Upper lobe of left lung (tissue), 6 donors: ENCODE data around the gene FOXP2. TPM values are rescaled to one million over a fixed set of nuclear protein-coding genes. Genes with fewer than 3 reads are reported as not detected.

Experiments
- ATAC-seq, 2 donors: fragments of 200-7000 bp; cut with Tn5 transposase; one replicate each; pipeline ENCODE4 v1.9.1; 2022; ENCODE audit warnings: mild to moderate bottlenecking in 2 of 2, moderate library complexity in 2 of 2; ENCODE audit not compliant: low FRiP score in 2 of 2
- DNase-seq, 2 donors: peaks; one replicate each; pipeline ENCODE4 v3.0.0-alpha.2; 2019 to 2020
- H3K27ac ChIP-seq, 4 donors: fragments of 200-600 bp; sonication (generic); one replicate each; pipeline ENCODE4 v1.5.1; 2016 to 2019
- H3K27me3 ChIP-seq, 4 donors: fragments of 200-600 bp; sonication (generic); one replicate each; pipeline ENCODE4 v1.5.1; 2017 to 2019
- H3K36me3 ChIP-seq, 4 donors: fragments of 200-600 bp; sonication (generic); one replicate each; pipeline ENCODE4 v1.5.1; 2016 to 2019
- H3K4me1 ChIP-seq, 4 donors: fragments of 200-600 bp; sonication (generic); one replicate each; pipeline ENCODE4 v1.5.1; 2018 to 2019
- H3K4me3 ChIP-seq, 4 donors: fragments of 200-600 bp; sonication (generic); one replicate each; pipeline ENCODE4 v1.5.1; 2017 to 2019; ENCODE audit warnings: mild to moderate bottlenecking in 2 of 4, moderate library complexity in 1 of 4
- H3K9me3 ChIP-seq, 4 donors: fragments of 200-600 bp; sonication (generic); one replicate each; pipeline ENCODE4 v1.5.1; 2018 to 2019
- CTCF ChIP-seq, 6 experiments: fragments of 450-650 bp in 4 of 6; fragments of 200-600 bp in 2 of 6; sonication (generic) in 2 of 6; IDR thresholded peaks; one replicate each; pipeline ENCODE4 v1.5.1; 2016 to 2019; ENCODE audit warnings: antibody characterized with exemption in 6 of 6
- EP300 ChIP-seq, 4 donors: sonication (generic); formaldehyde crosslinking; IDR thresholded peaks; one replicate each; pipeline ENCODE4 v1.5.1; 2017; ENCODE audit warnings: antibody characterized with exemption in 4 of 4, control low read depth in 2 of 4
- POLR2A ChIP-seq, 4 donors: fragments of 450-650 bp; IDR thresholded peaks; one replicate each; pipeline ENCODE4 v1.5.1; 2016 to 2017; ENCODE audit warnings: antibody characterized with exemption in 4 of 4, mild to moderate bottlenecking in 2 of 4
- POLR2AphosphoS5 ChIP-seq, 2 donors: sonication (generic); formaldehyde crosslinking; IDR thresholded peaks; one replicate each; pipeline ENCODE4 v1.5.1; 2017; ENCODE audit warnings: antibody characterized with exemption in 2 of 2
- WGBS, 2 donors: methylation state at CpG; one replicate each; pipeline ENCODE4 v1.1.5; 2017 to 2018; 5-methylcytosine and 5-hydroxymethylcytosine counted together
- total RNA-seq, 6 donors: library from RNA; depleted of rRNA in 4 of 6; stranded (reverse); fragments of >200 nt in 4 of 6; gene quantifications; one replicate each; pipeline versions ENCODE4 v1.1.0 to v1.2.1, GENCODE V29; 2016 to 2021
- donor health status: DM: no; HTN: no; CAD: no; lungs with moderate emphysema.
- donor health status: DM: no; HTN: yes; CAD: no; lungs with severe emphysema.

The FOXP2 gene
- total RNA-seq, 6 donors from 2014 or later = 3.4 to 24.1 (median 7.3) TPM

DNA sequence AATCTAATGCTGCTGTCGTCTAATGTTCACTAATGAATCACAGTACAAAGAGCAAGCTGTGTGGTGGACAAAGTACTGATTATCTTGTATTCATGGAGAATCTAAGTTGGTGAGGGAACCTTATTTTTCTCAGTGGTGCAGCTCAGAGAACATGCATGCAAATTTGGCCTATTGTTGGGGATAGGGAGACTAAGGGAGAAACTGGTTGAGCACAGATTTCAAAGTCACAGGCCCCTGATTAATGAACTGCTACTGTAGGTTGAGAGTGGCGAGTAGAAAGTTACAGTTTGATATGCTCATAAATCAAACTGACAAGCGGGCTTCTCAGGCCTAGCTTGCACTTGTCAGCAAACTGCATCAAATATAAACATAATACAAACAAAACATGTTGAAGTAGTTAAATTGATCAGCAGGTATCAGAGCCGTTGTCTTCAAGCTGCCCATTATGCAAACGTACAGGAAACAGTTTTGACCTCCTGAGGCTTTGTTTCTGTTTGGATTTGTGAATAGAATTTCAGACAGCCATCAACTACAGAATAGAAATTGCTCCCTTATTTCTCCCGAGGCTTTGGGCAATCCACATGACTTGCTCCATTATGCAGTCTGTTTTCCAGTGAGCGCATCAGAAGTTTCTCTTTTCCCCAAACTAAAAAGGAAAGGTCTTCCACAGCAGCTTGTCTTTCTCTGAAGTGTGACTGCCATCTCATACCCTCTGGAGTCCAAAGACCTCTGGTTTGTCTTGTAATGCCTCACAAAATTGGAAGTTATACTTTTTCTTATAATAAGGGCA, 215.8 kb downstream of the FOXP2 start:
- ATAC-seq (no peak), DNase-seq (no peak)
- no peaks in the 10 kb centered on the region for H3K4me1 ChIP-seq
- no peaks in the 10 kb centered on the region for H3K9me3 ChIP-seq
- H3K36me3 ChIP-seq = no peaks in the 10 kb centered on the region
- no peak for TF ChIP-seq CTCF (IDR thresholded peaks at IDR 0.05)
- no peak for TF ChIP-seq POLR2A (IDR thresholded peaks at IDR 0.05)
- WGBS, 2 donors = 71 to 72% methylated on average over 7 of the region's 7 CpGs
- H3K27me3 ChIP-seq = no peaks in the 10 kb centered on the region
- no peak overlapping the region for H3K27ac ChIP-seq
- H3K4me3 ChIP-seq = no peak overlapping the region

GRCh38 chr7:114631249-114631822, 216.7 kb downstream of the FOXP2 start:
- TF ChIP-seq POLR2A (IDR thresholded peaks at IDR 0.05) (no peak), CTCF (IDR thresholded peaks at IDR 0.05) (no peak), EP300 (IDR thresholded peaks at IDR 0.05) (no peak), POLR2AphosphoS5 (IDR thresholded peaks at IDR 0.05) (no peak)
- Histone ChIP-seq H3K4me3 (no peak overlapping the region), H3K9me3 (no peaks in the 10 kb centered on the region), H3K36me3 (no peaks in the 10 kb centered on the region), H3K4me1 (no peaks in the 10 kb centered on the region), H3K27me3 (no peaks in the 10 kb centered on the region), H3K27ac (no peak overlapping the region)
- WGBS, 2 donors = 70 to 89% methylated on average over 3 of the region's 3 CpGs
- DNase-seq (no peak), ATAC-seq (no peak)

DNA sequence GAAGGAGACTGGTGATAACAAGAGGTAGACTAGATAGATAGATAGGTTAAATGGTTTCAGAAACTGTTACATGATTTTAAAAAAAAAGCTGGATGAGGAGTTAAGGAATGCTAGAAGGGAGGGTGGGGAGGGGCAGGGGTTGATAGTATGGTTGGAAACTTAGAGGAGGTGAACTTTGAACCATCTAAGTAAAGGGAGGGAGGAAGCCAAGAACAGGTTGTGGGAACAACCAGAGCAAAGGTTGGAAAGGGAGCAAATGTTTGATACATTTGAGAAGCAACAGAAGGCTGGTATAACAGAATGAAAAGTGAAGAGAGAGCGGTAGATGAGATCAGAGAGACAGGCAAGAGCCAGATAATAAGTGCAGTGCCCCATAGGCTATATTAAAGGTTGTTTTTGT, 224.8 kb downstream of the FOXP2 start:
- TF ChIP-seq POLR2A (IDR thresholded peaks at IDR 0.05) (no peak), POLR2AphosphoS5 (IDR thresholded peaks at IDR 0.05) (no peak), EP300 (IDR thresholded peaks at IDR 0.05) (no peak), CTCF (IDR thresholded peaks at IDR 0.05) (no peak)
- DNase-seq (no peak), ATAC-seq (no peak)
- Histone ChIP-seq H3K27ac (no peak overlapping the region), H3K27me3 (no peaks in the 10 kb centered on the region), H3K4me1 (no peaks in the 10 kb centered on the region), H3K36me3 (no peaks in the 10 kb centered on the region), H3K9me3 (no peaks in the 10 kb centered on the region), H3K4me3 (no peak overlapping the region)
- WGBS, 2 donors = 91 to 97% methylated on average over 1 of the region's 1 CpG

- Histone ChIP-seq H3K27ac (no peak overlapping the region), H3K27me3 (no peaks in the 10 kb centered on the region), H3K9me3 (no peaks in the 10 kb centered on the region), H3K4me1 (no peaks in the 10 kb centered on the region), H3K36me3 (no peaks in the 10 kb centered on the region), H3K4me3 (no peak overlapping the region)
- no peak for TF ChIP-seq POLR2A (IDR thresholded peaks at IDR 0.05)
- no peak for ATAC-seq
- DNase-seq = no peak
- WGBS, 2 donors = 88 to 90% methylated on average over 8 of the region's 8 CpGs
Observed at GRCh38 chr7:114644455-114644854, 229.8 kb downstream of the FOXP2 start.

DNA sequence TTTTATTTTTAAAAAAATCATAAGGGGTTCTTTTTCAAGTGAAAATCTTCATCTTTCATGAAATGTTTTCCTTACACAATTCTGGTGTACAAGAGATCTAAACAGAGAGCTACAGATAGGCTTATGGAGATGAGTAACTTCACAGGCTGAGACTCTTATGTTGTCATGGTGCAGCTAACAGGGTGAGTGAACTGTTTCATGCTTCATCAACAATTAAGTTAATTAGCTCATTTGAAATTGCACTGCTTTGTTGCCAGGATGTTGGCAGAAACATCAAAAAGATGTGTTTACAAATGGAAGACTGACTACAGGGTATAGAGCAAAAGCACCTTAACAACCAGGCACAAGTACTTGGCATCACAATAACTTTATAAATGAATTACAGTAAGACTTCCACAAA, 230.8 kb downstream of the FOXP2 start:
- Histone ChIP-seq H3K4me3 (no peak overlapping the region), H3K27ac (no peak overlapping the region), H3K4me1 (no peaks in the 10 kb centered on the region), H3K9me3 (no peaks in the 10 kb centered on the region), H3K36me3 (no peaks in the 10 kb centered on the region), H3K27me3 (no peaks in the 10 kb centered on the region)
- ATAC-seq = no peak
- TF ChIP-seq CTCF (IDR thresholded peaks at IDR 0.05) (no peak), POLR2A (IDR thresholded peaks at IDR 0.05) (no peak), EP300 (IDR thresholded peaks at IDR 0.05) (no peak), POLR2AphosphoS5 (IDR thresholded peaks at IDR 0.05) (no peak)
- DNase-seq = no peak
